NCI-H1694 (cell line): ENCODE measurements around the gene MMP19.
"Not testable (repeated sequence)": the region's sequence is repeated elsewhere in the genome, so short reads cannot be mapped to it uniquely, and the experiment has no call there.

Experiments
- DNase-seq: peaks from one replicate; lab custom pipeline; 2025; lab: John Stamatoyannopoulos, UW

Gene MMP19

GRCh38 chr12:55844961-55845360 is 2.2 kb upstream of the MMP19 start:
- no peak for DNase-seq

- no peak for DNase-seq
Observed at GRCh38 chr12:55843431-55843830, 695 bp upstream of the MMP19 start.

GRCh38 chr12:55840581-55841351 is 2.0 kb downstream of the MMP19 start:
- DNase-seq: no peak

GRCh38 chr12:55839345-55840140 is 3.2 kb downstream of the MMP19 start:
- no peak for DNase-seq

GRCh38 chr12:55838361-55838760 is 4.4 kb downstream of the MMP19 start:
- DNase-seq: no peak

GRCh38 chr12:55834400-55834799 is 8.3 kb downstream of the MMP19 start:
- not testable (repeated sequence) for DNase-seq

- DNase-seq: no peak
Observed at GRCh38 chr12:55833056-55833455, 9.7 kb downstream of the MMP19 start.

- no peak for DNase-seq
Observed at GRCh38 chr12:55831447-55831815, 11.3 kb downstream of the MMP19 start.

- no peak for DNase-seq
Observed at GRCh38 chr12:55830601-55831446, 11.9 kb downstream of the MMP19 start.

GRCh38 chr12:55829967-55830600 is 12.7 kb downstream of the MMP19 start:
- DNase-seq: no peak

- no peak for DNase-seq
Observed at GRCh38 chr12:55828357-55828756, 14.4 kb downstream of the MMP19 start.

- DNase-seq: no peak
Observed at GRCh38 chr12:55827806-55828205, 14.9 kb downstream of the MMP19 start.

- no peak for DNase-seq
Observed at GRCh38 chr12:55824726-55825125, 18.0 kb downstream of the MMP19 start.

GRCh38 chr12:55823419-55823818 is 19.3 kb downstream of the MMP19 start:
- no peak for DNase-seq

GRCh38 chr12:55822228-55822627 is 20.5 kb downstream of the MMP19 start:
- no peak for DNase-seq

- DNase-seq: no peak
Observed at GRCh38 chr12:55820679-55821078, 22.1 kb downstream of the MMP19 start.

GRCh38 chr12:55818886-55819285 is 23.9 kb downstream of the MMP19 start:
- no peak for DNase-seq

- DNase-seq: peak; percentile 45
Observed at GRCh38 chr12:55818140-55818728, 24.5 kb downstream of the MMP19 start.

- DNase-seq: peak; percentile 98
Observed at GRCh38 chr12:55817345-55818139, 25.2 kb downstream of the MMP19 start, which contains the start of the genes ORMDL2 and SARNP. Gene ORMDL2 (plus strand): TSS chr12:55818041. CDS start chr12:55819000, 959 bp downstream. Gene SARNP (minus strand): TSS chr12:55817724. CDS start chr12:55817701, 23 bp downstream.

- DNase-seq: no peak
Observed at GRCh38 chr12:55816881-55817344, 25.8 kb downstream of the MMP19 start.
